Frontal cortex (tissue), 4 donors: Measurements from ENCODE around the gene EML4. TPM values are rescaled to one million over a fixed set of nuclear protein-coding genes. Genes with fewer than 3 reads are reported as not detected.
"Not testable (repeated sequence)": the region's sequence is repeated elsewhere in the genome, so short reads cannot be mapped to it uniquely, and the experiment has no call there.

Experiments
- DNase-seq, 2 donors: peaks; one replicate each; pipeline ENCODE4 v3.0.0; 2012; ENCODE audit warnings: low spot score in 2 of 2
- FAIRE-seq: peaks from 2 replicates; lab custom pipeline; 2012; peaks lifted over from hg19 to GRCh38; lab: Jason Lieb, UNC
- total RNA-seq: library from RNA; depleted of rRNA; stranded (reverse); fragments of >200 nt; gene quantifications from one replicate; pipeline ENCODE4 v1.2.3, GENCODE V29; 2014
- donor health status: control.
- donor health status: control.
- donor health status: control.

The EML4 gene
- total RNA-seq, 1 donor from 2014 or later = 33.8 TPM

DNA sequence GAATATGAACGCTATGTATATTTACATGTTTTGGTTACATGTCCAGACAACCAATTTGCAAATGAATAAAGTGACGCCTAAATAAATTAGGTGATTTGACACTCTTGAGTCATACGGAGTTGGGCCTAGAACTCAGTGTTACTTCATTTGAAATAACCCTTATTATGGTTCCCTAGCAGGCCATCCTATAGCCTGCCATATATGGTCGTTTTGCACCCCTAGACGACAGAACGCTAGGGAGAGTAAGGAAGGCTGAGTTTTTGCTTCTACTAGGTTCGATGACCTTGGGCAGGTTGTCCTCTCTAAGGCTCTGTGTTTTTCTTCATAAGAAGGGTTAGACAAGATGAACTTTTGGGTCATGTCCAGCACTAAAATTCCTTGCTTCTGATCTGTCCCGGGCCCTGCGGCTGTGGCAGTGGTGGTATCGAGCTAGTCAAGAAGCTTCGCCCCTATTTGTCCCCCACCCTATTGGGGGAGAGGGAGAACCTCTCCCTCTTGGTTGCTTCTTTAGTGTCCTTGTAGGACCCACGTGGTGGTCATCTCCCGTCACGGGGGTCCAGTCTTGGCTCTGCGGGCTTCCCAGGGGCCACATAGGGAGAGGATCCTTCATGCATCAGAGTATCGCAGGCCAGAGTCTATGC is 574 bp upstream of the EML4 start:
- DNase-seq (no peak), FAIRE-seq (no peak)

DNA sequence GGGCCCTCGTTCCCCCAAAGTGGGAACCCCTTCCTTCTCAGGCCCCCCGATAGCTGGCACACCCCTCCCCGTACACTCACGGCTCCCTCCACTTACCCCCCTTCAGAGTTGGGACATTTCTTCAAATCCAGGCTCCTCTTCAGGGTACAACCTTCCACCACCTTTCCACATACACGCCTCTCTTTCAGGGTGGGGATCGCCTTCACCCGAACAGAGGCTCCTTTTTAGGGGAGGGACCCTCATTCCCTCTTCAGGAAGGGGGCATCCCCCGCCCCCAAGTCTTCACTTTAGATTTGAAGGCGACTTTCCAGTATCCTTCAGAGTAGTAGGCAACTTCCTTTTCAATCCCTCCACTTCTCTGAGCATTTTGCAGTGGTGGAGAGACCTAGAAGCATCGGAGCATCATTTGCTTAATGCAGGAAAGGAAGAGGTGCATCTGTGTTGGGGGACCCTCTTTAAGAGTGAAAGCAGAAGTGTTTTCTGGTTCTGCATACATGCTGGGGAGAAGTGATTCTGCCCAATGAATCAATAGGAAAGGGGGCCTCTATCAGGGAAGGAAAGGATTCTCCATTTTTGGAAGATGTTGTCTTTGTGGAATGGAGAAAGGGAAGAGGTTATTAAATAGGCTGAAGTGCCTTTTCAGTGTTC is 845 bp downstream of the EML4 start:
- DNase-seq (no peak), FAIRE-seq (no peak)

DNA sequence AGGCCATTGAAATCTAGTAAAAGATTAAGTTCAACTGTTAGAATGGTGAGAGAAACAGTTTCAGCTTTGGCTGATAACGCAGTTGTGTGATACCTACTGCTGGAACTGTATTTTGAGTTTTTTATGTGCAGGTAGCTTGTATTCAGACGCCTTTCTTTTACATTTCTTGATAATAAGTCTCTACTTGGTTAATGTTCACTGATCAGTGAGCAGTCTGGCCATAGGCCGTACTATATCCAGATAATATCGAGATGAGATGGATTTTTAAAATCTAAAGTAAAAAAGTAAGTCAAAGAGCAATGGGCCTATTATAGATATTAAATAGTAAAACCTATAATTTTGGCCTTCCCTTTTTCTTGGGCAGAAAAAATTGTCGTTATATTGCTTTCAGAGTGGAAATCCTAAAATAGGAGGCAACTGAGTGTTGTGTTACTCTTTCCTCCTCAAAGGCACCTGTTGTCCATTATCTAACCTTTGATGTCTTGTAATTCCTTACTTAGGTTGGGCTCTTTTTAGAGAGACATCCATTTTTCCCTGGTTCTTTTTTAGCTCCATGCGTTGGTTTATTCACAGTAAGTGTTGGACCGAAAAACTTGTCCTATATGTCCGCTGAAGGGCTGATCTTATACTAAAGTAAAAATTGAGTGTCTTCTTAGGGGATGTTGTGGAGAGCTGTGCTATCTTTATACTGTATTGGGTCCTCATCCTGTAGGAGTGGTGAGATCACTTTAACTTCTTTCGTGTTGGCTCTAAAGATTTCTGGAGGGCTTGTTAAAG is 1.7 kb downstream of the EML4 start:
- FAIRE-seq = no peak
- DNase-seq = no peak

DNA sequence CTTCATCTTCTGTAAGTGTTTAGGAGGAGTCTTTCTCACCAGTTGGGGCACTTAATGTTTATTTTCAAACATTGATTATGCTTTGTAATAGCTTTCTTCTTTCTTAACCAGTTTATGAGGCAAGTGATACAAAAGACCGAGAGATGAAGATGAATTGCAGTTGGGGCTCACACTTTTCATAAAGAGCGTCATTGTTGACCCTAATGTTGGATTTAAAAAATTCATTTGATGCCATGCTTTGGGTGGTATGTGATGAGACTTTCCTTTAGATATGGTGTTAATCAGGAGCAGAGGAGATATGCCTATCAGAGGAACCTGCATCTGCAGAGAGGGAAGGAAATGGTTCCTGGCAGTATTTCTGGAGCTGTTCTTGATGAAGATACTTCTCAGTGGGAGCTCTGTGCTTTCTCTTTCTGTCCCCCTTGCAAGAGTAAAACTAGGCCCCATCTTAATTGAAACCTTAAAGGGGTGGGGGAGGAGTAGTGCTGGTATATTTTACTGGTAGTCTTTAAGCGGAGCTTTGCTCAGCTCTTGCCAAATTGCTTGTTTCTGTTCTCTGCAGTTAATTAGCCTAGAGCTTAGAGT is 2.3 kb downstream of the EML4 start:
- DNase-seq = no peak
- FAIRE-seq = no peak

DNA sequence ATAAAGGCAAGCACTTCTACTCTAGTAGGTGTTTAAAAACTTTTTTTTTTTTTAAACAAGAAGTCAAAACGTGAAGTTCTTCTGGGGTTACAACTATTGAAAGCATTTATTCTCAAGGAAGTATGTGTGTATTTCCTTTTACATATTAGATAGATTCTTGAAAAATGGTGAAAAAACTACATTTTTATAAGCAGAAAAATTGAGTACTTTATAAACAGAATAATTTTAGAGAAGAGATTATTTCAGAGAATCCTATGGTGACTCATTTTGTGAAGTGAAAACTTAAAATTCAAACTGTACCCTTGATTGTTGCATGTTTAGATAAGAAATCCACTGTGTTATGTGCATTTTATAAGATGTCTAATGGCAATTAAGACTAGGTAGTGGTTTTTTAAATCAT is 2.9 kb downstream of the EML4 start:
- no peak for FAIRE-seq
- no peak for DNase-seq

DNA sequence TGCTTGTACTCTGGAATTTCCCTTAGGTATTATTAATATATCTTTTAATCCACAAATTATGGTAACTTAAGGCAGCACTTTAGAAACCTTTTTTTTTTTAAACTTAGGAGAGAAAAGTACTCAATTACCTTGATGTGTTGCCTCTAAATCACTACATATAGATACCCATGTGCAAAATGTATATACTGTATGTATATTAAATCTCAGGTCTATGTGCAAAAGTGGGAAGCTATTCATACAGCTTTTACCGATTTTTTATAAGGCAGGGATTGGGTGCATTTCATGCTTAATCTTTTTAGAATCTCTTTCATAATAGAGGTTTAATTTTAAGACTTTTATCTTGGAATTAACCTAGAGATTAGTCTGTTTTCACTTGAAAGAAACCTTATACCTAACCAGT is 3.4 kb downstream of the EML4 start:
- FAIRE-seq = no peak
- DNase-seq = no peak

DNA sequence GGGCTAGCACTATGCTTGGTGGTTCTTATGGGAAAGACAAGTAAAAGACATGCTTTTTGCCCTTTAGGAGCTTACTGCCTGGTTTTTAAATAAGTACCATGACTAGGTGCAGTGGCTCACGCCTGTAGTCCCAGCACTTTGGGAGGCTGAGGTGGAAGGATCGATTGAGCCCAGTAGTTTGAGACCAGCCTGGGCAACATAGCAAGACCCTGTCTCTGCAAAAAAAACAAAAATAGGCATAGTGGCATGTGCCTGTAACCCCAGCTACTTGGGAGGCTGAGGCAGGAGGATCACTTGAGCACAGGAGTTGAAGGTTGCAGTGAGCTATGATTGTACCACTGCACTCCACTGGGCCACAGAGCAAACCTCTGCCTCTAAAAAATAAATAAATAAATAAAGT is 4.3 kb downstream of the EML4 start:
- DNase-seq, FAIRE-seq: not testable (repeated sequence)

DNA sequence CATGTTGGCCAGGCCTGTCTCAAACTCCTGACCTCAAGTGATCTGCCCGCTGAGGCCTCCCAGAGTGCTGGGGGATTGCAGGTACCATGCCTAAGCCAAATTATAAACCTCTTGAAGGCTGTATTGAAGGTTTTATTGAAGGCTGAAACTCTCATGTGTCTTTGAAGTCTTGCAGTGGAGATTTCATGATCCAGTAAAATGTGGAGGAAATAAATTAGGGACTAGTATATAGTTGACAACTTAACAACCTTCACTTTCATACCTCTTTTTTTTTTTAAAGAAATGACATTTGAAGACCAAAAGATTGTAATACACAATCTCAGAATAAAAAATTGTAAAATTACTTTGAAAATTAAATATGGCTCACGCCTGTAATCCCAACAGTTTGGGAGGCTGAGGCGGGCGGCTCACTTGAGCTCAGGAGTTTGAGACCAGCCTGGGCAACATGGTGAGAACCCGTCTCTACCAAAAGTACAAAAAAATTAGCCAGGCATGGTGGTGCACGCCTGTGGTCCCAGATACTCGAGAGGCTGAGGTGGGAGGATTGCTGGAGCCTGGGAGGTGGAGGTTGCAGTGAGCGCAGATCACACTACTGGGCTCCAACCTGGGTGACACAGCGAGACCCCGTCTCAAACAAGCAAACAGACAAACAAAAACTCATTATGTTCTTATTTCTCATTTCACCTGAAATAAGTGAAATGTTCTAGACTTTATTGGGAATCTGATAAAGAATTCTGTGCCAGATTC is 8.0 kb downstream of the EML4 start:
- DNase-seq (no peak), FAIRE-seq (no peak)

DNA sequence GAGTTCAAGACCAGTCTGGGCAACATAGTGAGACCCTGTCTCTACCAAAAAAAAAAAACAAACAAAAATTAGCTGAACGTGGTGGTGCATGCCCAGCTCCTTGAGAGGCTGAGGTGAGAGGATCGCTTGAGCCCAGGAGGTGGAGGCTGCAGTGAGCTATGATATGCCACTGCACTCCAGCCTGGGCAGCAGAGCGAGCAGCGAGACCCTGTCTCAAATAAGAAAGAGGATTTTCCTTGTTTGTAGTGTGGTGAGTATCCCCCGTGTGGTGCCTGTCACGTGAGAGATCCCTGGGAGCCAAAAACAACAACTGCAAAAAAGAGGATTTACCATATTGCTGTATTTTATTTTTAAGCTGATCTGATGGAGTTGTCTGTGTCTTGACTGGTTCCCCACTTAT is 9.2 kb downstream of the EML4 start:
- DNase-seq (no peak), FAIRE-seq (no peak)

DNA sequence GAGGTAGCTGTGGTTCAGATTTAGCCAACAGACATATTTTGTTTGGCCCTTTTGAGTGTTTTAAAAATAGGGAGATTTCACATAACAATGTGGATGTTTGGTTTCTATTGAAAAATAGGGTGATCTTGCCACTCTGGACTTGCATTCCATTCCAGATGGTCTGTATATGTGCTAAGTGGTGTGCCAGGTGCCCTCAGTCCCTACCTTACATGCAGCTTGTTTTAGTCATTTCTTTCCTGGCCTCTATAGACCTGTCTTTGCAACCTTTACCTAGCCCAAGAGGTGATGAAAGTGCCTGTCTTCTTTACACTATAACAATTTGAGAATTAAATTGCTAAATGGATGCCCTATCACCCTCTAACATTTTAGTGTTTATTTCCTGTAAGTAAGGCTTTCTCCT is 11.1 kb downstream of the EML4 start:
- no peak for FAIRE-seq
- DNase-seq = no peak

DNA sequence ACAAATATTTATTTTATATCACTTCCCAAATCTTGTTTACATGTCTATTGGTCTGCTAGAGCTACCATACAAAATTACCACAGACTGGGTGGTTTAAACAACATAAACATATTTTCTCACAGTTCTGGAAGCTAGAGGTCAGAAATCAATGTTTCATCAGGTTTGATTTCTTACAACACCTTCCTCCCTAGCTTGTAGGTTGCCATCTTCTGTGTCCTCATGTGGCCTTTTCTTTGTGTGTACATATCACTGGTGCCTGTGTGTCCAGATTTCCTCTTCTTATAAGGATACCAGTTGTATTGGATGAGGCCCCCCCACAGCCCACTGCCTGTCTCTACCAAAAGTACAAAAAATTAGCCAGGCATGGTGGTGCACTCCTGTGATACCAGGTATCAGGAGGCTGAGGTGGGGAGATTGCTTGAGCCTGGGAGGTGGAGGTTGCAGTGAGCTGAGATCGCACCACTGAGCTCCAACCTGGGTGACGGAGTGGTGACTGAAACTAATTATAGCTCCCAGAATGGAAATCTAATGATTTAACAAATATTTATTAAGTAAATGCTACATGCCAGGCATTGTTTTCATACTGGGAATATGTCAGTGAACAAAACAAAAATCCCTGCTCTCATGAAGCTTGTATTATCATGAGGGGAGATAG is 13.6 kb downstream of the EML4 start:
- FAIRE-seq = no peak

DNA sequence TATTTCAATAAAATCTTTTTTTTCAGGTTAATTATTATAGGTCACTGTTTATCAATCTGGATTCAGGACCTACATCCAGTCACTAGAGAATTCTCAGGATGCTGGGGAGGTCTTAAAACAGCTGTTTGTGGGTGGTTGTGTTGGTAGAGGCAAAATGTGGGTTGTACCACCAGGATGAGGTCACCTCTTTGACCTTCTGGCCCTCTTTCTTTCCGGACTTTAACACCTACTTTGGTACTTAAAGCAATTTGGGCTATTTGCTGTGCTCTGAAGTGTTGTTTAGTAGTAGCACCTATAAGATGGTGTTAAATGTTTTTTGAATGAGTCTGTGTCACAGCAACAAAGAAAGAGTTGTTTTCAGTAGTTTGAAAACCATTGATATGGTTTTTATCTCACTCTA is 14.6 kb downstream of the EML4 start:
- DNase-seq (no peak), FAIRE-seq (no peak)

More for the DNA sequence above, 13.6 kb downstream of the EML4 start:
- no peak for DNase-seq

DNA sequence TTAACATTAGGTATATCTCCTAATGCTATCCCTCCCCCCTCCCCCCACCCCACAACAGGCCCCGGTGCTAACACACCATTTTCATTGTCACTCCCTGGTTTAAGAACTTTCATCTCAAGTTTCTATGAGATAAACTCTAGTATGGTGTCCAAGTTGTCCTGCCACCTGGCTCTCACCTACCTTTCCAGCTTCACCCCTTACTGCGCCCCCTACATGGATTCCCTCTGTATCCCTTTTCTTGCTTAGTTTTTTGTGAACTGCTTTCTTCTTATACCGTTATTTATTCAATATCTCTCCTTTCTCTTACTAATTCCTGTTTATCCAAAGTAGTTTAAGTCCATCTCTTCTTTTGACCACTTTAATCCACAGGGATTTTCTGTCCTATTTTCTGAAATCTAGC is 15.2 kb downstream of the EML4 start:
- FAIRE-seq (no peak), DNase-seq (no peak)

DNA sequence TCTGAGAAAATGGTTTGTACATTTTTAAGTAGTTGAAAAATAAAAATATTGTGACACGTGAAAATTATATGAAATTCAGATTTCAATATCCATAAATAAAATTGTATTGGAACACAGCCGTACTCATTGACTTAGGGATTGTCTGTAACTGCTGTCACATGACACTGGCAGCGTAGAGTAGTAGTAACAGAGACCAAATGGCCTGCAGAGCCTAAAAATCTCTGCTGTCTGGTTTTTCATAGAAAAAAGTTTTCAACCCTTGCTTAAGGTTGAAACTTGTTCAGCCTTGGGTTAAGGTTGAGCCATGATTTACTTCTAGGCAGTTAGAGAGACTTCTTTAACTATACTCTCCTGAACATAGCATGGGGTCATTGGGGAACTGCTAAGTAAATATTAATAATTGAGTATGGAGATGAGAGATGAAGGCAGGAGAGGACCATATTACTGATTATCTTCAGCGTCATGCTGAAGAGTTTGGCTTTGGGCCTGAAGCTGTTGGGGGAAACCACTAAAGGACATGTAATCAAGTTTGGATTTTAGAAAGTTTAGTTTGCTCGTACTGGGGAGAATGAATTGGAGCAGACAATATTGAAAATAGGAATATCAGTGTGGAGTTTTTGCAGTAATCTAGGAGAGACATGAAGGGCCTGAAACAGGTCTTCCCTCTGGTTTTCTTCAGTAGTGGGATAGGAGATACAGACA is 16.2 kb downstream of the EML4 start:
- FAIRE-seq (no peak), DNase-seq (no peak)

DNA sequence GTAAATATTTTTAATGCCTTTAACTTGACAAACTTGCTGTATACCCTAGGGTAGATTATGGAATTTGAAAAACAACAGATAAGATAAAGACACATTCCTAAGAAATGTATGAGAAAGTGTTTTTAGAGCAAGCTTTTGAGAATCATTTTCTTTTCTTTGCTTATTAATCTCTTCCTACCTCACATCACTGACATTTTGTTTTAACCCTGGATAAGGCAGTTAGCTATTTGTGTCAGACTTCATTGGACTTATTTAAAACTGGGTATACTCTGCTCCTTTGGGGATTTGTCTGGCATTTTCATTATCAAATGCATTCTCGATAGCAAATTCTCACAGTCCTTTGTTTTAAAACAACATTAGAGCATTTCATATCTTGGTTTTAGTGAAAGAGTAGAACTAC is 17.2 kb downstream of the EML4 start:
- FAIRE-seq = no peak
- DNase-seq = no peak

DNA sequence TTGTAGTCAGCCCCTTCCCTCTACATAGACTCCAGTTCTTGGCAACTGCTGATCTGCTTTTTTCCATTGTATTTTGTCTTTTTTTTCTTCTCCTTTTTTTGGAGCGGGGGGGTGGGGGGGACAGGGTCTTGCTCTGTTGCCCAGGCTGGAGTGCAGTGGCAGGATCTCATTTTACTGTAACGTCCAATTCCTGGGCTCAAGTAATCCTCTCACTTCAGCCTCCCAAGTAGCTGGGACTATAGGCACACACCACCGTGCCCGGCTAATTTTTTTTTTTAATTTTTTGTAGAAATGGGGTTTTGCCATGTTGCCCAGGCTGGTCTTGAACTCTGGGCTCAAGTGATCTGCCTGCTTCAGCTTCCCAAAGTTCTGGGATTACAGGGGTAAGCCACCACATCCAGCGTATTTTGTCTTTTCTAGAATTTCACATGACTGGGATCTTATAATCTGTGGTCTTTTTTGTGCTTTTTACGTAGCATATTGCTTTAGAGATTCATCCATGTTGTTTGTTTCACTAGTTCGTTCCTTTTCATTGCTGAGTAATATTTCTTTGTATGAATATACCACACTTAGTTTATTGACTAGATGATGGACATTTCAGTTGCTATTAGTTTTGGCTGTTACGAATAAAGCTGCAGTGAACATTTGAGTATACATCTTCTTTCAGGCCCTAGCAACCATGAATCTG is 17.9 kb downstream of the EML4 start:
- DNase-seq (no peak), FAIRE-seq (no peak)

DNA sequence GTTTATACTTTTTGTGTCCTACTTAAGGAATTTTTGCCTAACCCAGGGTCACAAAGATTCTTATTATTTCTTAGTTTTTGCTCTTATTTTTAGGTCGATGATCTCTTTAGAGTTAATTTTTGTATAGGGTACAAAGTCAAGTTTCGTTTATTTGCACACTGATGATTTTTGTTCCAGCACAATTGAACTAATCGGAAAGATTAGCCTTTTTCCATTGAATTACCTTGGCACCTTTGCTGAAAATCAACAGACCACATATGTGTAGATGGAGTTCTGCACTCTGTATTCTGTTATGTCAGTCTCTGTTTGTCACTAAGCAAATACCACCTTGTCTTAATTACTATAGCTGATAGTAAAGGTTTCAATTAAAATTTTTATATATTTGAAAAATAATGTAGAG is 18.7 kb downstream of the EML4 start:
- no peak for DNase-seq
- FAIRE-seq = no peak

DNA sequence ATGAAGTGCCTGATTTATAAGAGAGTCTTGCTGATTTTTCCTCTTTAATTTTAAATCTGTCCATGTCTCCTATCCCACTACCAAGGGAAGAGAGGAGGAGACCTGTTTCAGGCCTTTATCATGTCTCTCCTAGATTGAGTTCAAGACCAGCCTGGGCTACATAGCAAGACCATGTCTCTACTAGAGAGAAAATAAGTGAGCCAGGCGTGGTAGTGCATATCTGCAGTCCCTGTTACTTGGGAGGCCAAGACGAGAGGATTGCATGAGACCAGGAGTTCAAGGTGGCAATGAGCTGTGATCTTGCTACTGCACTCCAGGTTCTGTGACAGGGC is 20.0 kb downstream of the EML4 start:
- no peak for DNase-seq
- no peak for FAIRE-seq

DNA sequence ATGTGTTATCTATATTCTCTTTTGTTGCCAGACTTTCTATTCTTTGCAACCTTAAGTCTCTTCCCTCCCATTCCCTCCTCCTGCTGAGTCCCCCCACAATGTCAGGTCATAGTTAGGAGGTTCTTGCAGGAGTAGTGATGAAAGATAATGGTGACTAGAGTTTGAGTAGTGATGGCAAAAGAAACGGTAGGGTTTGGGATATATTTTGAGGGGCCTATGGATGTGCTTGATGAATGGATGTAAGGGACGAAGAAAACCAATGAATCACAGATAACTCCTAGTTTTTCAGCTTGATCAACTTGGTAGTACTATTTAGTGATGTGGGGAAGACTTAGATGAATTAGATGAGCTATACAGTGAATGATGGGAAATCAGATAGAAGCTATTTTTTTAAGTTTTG is 21.0 kb downstream of the EML4 start:
- no peak for FAIRE-seq

More for the DNA sequence above, 21.0 kb downstream of the EML4 start:
- no peak for DNase-seq
